HG03095 (cell line): ENCODE results near the gene RALGAPA2.
A peak's percentile ranks its signal among the peaks of the same experiment; 100 is the strongest.

Source experiments
- ATAC-seq: cut with Tn5 transposase; IDR thresholded peaks from one replicate; pipeline ENCODE4 v1.9.1; 2021; ENCODE audit warnings: moderate library complexity; ENCODE audit not compliant: unreplicated experiment

RALGAPA2 gene

GRCh38 chr20:20501128-20501527 lies 211.3 kb downstream of the RALGAPA2 start:
- no peak for ATAC-seq

GRCh38 chr20:20500312-20500711 lies 212.1 kb downstream of the RALGAPA2 start:
- no peak for ATAC-seq

DNA sequence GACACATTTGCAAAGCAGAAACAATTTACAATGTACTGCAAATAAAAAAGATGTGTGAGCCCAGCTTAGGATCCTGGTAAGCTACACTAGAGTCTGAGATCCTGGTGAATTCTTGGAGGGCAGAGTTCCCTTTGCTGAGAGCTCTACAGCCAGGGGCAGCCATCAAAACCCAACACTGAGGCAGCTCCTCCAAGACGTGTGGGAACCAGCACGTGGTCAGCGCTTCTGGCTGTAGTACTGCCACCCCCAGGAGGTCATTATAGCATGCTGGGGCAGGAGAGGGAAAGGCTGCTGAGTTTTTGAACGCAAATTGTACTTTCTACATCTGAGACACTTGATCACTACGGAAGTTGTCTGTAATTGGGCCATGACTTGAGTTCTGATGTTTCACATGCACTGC lies 213.0 kb downstream of the RALGAPA2 start:
- ATAC-seq = no peak

DNA sequence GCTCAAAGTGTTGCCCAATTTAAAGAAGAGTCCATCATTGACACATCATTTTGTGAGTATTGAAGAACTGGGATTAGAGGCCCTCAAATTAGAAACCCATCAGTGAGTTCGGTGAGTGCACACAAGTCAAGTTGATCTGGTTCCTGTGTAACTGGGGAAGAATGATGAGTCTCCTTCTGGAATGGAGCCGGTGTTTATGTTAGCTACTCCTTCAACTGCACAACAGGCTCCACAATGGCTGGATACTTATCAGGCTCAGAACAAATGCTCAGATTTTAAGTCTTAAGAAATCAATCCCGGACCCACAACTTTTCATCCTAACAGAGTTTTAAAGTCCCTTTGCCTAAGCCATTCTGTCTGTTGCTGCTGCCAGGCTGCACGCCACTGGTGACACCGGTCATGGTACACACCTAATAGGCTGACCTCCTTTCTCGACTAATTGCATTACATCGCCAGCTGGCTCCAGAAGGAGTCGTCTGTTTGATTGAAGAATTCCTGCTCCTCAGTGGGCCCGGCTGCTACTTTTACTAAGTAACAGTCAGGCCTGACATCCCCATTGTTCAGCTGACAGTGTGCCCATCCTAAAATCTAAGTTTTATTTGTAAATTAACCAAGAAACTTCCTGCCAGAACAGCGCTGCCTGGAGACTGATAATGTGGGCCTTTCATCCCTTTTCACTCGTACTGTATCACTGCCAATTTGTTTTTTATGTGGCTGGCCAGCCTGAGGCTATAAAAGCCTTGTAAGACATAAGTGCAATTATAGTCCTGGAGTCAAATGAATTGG lies 214.2 kb downstream of the RALGAPA2 start:
- ATAC-seq = no peak

DNA sequence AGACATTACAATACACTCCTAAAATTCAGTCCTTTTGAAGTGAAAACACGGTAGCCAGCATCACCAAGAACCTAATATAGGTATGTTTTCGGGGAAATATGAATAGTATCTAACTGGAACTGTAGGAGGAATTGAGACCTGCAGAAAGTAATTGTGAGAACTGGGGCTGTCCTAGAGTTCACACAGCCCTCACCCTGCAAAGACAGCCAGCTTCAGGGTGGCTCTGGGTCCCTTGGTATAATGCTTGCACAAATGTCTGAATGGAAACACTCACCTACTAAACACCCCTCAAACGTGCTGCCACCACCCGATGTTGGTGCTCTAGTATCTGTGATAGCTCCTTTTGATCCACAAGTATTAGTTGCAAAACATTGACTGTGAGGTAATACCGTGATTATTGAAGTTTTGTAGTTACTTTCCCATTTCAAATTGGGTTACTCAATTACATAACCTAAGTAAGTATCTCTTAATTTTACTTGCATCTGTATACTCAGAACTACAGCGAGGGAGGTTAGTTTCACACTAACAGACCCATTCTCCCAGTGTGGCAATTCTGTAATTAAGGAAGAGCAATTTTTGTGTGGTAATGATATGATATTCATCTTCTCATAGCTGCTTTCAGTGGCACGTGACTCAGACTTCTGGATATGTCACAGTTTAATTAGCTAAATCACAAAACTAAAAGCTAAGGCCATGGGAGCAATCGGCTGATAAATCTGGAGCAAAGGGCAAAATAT lies 215.0 kb downstream of the RALGAPA2 start:
- ATAC-seq = peak; percentile 74

DNA sequence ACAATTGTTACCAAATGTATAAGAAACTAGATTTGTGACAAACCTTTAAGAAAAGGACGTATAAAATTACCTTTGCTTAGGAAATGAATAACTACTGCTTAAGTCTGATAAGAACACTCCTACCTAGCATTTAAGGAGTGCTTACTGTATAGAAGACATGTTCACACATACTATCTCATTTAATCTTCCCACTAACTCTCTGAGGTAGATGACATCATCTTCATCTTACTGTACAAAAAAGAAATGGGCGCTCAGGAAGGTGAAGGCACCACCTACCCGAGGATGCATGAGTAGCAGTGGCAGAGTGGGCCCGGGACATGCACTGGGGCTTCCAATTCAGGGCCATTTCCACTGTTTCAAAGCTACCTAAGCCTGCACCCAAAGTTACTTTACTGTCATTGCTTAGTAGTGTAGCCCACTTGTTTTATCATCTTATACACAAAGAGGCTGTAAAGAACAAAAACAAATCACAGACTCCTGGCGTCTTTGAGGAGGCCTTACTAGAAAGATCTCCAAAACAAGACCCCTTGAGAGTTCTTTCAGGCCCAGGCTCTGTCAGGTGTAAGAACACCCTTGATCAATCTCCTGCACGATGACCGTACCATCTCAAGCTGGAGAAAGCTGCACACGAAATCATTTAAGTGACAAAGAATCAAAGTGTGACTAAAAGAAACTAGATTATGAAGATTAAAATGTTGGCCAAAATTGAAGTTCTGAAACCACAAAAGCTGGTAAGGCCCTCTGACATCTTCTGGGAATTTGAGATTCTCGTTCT lies 216.5 kb downstream of the RALGAPA2 start:
- no peak for ATAC-seq

- ATAC-seq = no peak
Observed at GRCh38 chr20:20493701-20494100, 218.7 kb downstream of the RALGAPA2 start.

GRCh38 chr20:20492521-20493332 lies 219.7 kb downstream of the RALGAPA2 start:
- ATAC-seq = no peak

GRCh38 chr20:20491784-20492264 lies 220.6 kb downstream of the RALGAPA2 start:
- no peak for ATAC-seq

DNA sequence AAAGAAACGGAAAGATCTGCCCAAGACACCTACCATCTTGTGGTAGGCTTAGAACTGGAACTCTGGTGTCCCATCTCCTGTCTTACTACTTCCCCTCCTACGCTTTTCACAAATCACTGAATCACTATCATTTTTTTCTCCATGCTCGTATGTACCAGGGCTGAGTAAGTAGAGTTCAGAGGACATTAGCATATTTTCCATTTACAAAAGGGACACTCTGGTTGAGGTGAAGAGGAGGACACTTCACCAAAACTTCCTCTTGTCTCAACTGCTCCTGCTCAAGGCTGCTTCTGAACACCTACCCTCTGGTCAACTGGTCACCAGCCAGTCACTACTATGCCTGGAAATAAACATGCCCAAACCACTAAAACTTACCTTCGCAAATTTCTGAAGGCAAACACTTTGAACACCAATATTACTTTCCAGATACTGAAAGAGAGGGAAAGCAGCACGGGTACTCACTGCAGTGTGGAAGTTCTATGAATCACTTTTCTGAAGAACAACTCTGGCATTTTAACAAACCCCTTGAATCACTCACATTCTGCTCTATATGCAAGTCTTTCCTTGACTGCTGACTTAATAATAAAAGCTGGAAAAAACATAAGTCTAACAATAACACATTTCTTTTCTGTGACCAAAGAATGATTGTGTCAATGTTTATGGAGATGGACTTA lies 221.2 kb downstream of the RALGAPA2 start:
- no peak for ATAC-seq

DNA sequence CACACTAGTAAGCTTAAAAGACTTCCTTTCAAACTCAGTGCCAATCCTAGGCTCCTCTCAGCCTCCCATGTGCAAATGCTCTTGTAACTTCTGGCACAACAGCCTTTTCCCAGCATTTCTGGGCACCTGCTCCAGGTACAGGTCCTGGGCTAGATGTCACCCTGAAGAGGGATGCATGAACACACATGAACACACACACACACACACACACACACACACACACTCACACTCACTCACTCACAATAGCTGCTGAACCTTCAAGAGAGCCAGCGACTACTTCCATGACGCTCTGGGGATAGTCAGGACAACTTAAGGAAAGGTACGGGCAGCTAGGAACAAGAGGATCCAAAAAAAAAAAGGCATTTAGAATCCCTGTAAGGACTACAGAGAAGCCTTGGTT lies 221.8 kb downstream of the RALGAPA2 start:
- no peak for ATAC-seq

- peak; percentile 33 for ATAC-seq
Observed at GRCh38 chr20:20489648-20490341, 222.6 kb downstream of the RALGAPA2 start.

DNA sequence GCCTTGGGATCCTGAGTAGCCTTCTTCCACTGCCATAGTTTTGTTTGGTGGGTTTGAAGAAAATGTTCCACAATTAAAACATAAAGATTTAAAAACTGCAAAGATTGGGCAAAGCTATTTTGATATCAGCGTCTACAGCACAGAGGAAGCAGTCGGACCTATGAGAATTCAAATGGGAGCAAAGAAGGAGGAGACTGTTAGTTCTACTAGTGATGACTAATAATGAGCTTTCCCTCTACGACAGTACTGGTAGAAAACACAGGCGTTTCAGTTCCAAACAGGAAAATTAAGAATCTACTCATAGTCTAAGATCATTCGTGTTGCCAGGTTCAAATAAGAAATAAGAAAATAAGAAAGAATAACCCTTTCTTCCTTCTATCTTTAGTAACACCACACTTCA lies 223.4 kb downstream of the RALGAPA2 start:
- peak; percentile 87 for ATAC-seq

DNA sequence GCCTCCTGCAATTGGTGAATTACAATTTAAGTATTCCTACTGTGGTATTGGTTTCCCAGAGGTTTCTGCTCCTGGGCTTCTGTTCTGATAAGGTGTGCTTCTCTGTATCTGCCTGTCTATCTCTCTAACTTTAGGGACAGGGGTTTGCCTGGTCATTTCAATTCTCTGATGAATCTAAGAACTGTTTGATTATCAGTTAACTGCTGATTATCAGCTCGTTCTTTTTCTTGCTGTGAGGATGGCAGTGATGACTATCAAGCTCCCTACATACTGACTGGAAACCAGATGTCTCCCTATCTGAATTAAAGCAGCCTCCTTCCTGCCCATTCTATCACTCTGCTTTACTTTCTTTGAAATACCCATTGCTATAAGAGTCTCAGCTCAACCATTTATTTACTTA lies 224.1 kb downstream of the RALGAPA2 start:
- no peak for ATAC-seq

- ATAC-seq = no peak
Observed at GRCh38 chr20:20487811-20488210, 224.6 kb downstream of the RALGAPA2 start.

DNA sequence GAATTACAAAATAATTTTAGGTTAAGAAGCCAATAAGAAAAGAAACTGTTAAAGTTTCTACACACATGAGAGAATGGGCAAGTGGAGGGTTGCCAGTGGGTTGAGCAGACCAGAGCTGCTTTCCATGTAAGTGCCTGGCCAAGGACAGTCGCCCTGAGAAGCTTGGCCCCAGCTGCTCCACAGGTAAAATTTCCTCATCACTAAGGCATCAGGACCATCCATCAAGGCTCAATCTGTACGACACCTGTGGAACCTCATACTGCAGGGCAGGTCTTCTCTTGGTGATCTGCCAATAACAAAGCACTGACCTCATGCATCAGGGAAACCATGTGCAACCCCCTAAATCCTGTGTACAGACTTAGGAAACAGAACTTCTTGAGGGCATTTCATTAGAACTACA lies 229.1 kb downstream of the RALGAPA2 start:
- no peak for ATAC-seq

GRCh38 chr20:20482453-20482852 lies 230.0 kb downstream of the RALGAPA2 start:
- no peak for ATAC-seq

- no peak for ATAC-seq
Observed at GRCh38 chr20:20480689-20481088, 231.8 kb downstream of the RALGAPA2 start.

DNA sequence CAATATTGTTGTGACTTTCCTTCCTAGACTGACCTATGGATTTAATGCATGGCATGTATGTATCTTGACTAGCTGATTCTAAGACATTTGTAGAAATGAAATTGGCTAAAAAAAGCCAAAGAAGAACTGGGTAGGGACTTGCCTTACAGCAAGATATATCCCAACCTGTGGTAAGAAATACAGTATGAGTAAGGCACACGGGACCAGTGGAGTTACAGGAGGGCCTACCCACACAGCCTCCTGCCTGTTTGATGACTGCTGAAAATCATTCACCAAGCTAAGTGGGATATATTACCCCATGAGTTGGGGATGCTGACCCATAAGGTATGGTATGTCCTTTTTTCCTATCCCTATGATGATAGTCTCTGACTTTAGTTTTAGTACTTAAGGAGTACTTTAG lies 232.3 kb downstream of the RALGAPA2 start:
- ATAC-seq = no peak
